ENCODE data around the gene VGLL4. TPM values are rescaled to one million over a fixed set of nuclear protein-coding genes. Genes with fewer than 3 reads are reported as not detected.

Gene VGLL4
- total RNA-seq, 4 donors from 2014 or later = 41.3 to 54.7 (median 49.5) TPM

- no peak for ATAC-seq (ENCODE audit: low FRiP score)
- DNase-seq (ENCODE audit: low spot score) = no peak
- TF ChIP-seq CTCF (IDR thresholded peaks at IDR 0.05) = no peak
Observed at GRCh38 chr3:11653298-11654055, 9.8 kb upstream of the VGLL4 start.

- no peak for TF ChIP-seq CTCF (IDR thresholded peaks at IDR 0.05)
Observed at GRCh38 chr3:11651900-11652299, 8.2 kb upstream of the VGLL4 start.

GRCh38 chr3:11651477-11651876 is 7.8 kb upstream of the VGLL4 start:
- DNase-seq (ENCODE audit: low spot score) (no peak), ATAC-seq (ENCODE audit: low FRiP score) (no peak)
- no peak for TF ChIP-seq CTCF (IDR thresholded peaks at IDR 0.05)

More at GRCh38 chr3:11651900-11652299, 8.2 kb upstream of the VGLL4 start:
- ATAC-seq (ENCODE audit: low FRiP score) = no peak
- no peak for DNase-seq (ENCODE audit: low spot score)

- DNase-seq (ENCODE audit: low spot score) (no peak), ATAC-seq (ENCODE audit: low FRiP score) (no peak)
- no peak for TF ChIP-seq CTCF (IDR thresholded peaks at IDR 0.05)
Observed at GRCh38 chr3:11650391-11650790, 6.7 kb upstream of the VGLL4 start.

- no peak for TF ChIP-seq CTCF (IDR thresholded peaks at IDR 0.05)
- DNase-seq (ENCODE audit: low spot score) (no peak), ATAC-seq (ENCODE audit: low FRiP score) (no peak)
Observed at GRCh38 chr3:11648735-11649134, 5.0 kb upstream of the VGLL4 start.

- ATAC-seq (ENCODE audit: low FRiP score) (no peak), DNase-seq (ENCODE audit: low spot score) (no peak)
- no peak for TF ChIP-seq CTCF (IDR thresholded peaks at IDR 0.05)
Observed at GRCh38 chr3:11643201-11643603, 513 bp downstream of the VGLL4 start.

Data from omental fat pad (tissue), 4 donors.